Adrenal gland (tissue), 12 donors: ENCODE data around the gene LARGE1. TPM values are rescaled to one million over a fixed set of nuclear protein-coding genes. Genes with fewer than 3 reads are reported as not detected.

ENCODE experiments used
- DNase-seq, 7 donors: peaks; one replicate each; pipeline ENCODE4 v3.0.0-alpha.2; 2019 to 2020
- H3K27ac ChIP-seq, 5 donors: fragments of 200-600 bp; sonication (generic) in 4 of 5; 1 replicate in 3 of 5; 2 replicates in 2 of 5; pipeline versions ENCODE4 v1.5.1 to v1.8.0; 2016 to 2020; ENCODE audit warnings: mild to moderate bottlenecking in 1 of 5
- H3K27me3 ChIP-seq: fragments of 200-600 bp; 2 replicates; pipeline ENCODE4 v1.8.0; 2021
- H3K36me3 ChIP-seq, 2 donors: fragments of 200-600 bp; replicated peaks in 1 of 2; 1 replicate in 1 of 2; 2 replicates in 1 of 2; pipeline versions ENCODE4 v1.5.1 to v1.8.0; 2018 to 2022
- H3K4me1 ChIP-seq, 2 donors: fragments of 200-600 bp; replicated peaks in 1 of 2; 1 replicate in 1 of 2; 2 replicates in 1 of 2; pipeline versions ENCODE4 v1.5.1 to v1.8.0; 2018 to 2021
- H3K4me3 ChIP-seq, 4 donors: fragments of 200-600 bp; sonication (generic) in 3 of 4; one replicate each; pipeline ENCODE4 v1.5.1; 2016 to 2018
- H3K9me3 ChIP-seq, 3 donors: fragments of 200-600 bp; sonication (generic) in 1 of 3; replicated peaks in 1 of 3; 1 replicate in 2 of 3; 2 replicates in 1 of 3; pipeline versions ENCODE4 v1.5.1 to v1.8.0; 2016 to 2021
- CTCF ChIP-seq, 6 experiments: fragments of 450-650 bp in 4 of 6; fragments of 200-600 bp in 2 of 6; sonication (generic) in 1 of 6; IDR thresholded peaks; 1 replicate in 5 of 6; 2 replicates in 1 of 6; pipeline versions ENCODE4 v1.5.1 to v1.8.0; 2016 to 2021; ENCODE audit warnings: antibody characterized with exemption in 6 of 6, mild to moderate bottlenecking in 2 of 6, moderate library complexity in 1 of 6
- POLR2A ChIP-seq, 2 donors: fragments of 450-650 bp; IDR thresholded peaks; one replicate each; pipeline ENCODE4 v1.6.1; 2017; ENCODE audit warnings: antibody characterized with exemption in 2 of 2, mild to moderate bottlenecking in 2 of 2, moderate library complexity in 1 of 2
- whole genome bisulfite sequencing, 4 donors: extraction: QIAGEN DNeasy Blood & Tissue Kit in 2 of 4; methylation state at CpG; one replicate each; pipeline versions ENCODE4 v1.1.5 to v1.1.7; 2013 to 2017; 5-methylcytosine and 5-hydroxymethylcytosine counted together
- intact Hi-C, 2 donors: fragments of 100-400 bp; cut with DNase I; formaldehyde crosslinking; loops; one replicate each; pipeline versions ENCODE4 v1.14.1 to v1.15.0; 2022 to 2023
- polyA plus RNA-seq, 3 donors: library from polyadenylated mRNA; stranded (reverse); fragments of 200-250 nt in 2 of 3; fragments of 350-450 nt in 1 of 3; fragmentation: Illumina TruSeq in 1 of 3; extraction: RNeasy Lipid Tissue Mini Kit (QIAGEN cat#74804) in 1 of 3; gene quantifications; one replicate each; pipeline ENCODE4 v1.2.3, GENCODE V29; 2013 to 2014
- total RNA-seq, 9 donors: library from RNA; depleted of rRNA in 4 of 9; stranded (reverse); fragments of >200 nt in 4 of 9; fragments of 120-200 nt in 1 of 9; fragmentation: NEBNext Ultra II Directional in 1 of 9; extraction: Animal tissue kit (Norgen Biotek cat#: 25700) in 1 of 9; gene quantifications; one replicate each; pipeline versions ENCODE4 v1.1.0 to v1.2.4, GENCODE V29; 2013 to 2023
- donor health status: healthy with polysubstance abuse.
- donor health status: Bipolar disorder and iron deficiency.
- donor health status: DM: yes; HTN: yes; CAD: no.
- donor health status: DM: no; HTN: no; CAD: no.
- donor health status: DM: no; HTN: no; CAD: no.
- donor health status: DM: yes; HTN: yes; CAD: no.

LARGE1 gene
- total and polyA plus RNA-seq, 12 donors: 3.4 to 67.6 (median 30.6) TPM

GRCh38 chr22:33565580-33565995 lies 354.7 kb downstream of the LARGE1 start:
- 94 to 97% (median 96%) methylated on average over 7 of the region's 7 CpGs for WGBS, 4 donors
- H3K9me3 ChIP-seq: no peaks in the 10 kb centered on the region
- intact Hi-C loops: no loop called here
- no peak overlapping the region for H3K27ac ChIP-seq
- TF ChIP-seq POLR2A (IDR thresholded peaks at IDR 0.05): no peak
- no peak for DNase-seq
- H3K4me3 ChIP-seq: no peak overlapping the region
- H3K27me3 ChIP-seq: no peaks in the 10 kb centered on the region
- peaks cover 0 to 4% of the 10 kb centered on the region in 2 donors for H3K4me1 ChIP-seq
- no peaks in the 10 kb centered on the region for H3K36me3 ChIP-seq

GRCh38 chr22:33564683-33565082 lies 355.6 kb downstream of the LARGE1 start:
- Histone ChIP-seq H3K27me3 (no peaks in the 10 kb centered on the region), H3K4me3 (no peak overlapping the region), H3K9me3 (no peaks in the 10 kb centered on the region), H3K36me3 (no peaks in the 10 kb centered on the region), H3K4me1 (peaks cover 0 to 4% of the 10 kb centered on the region in 2 donors), H3K27ac (no peak overlapping the region)
- intact Hi-C loops: no loop called here
- 58 to 75% (median 67%) methylated on average over 6 of the region's 6 CpGs for WGBS, 4 donors
- DNase-seq: no peak
- TF ChIP-seq CTCF (IDR thresholded peaks at IDR 0.05): no peak
- no peak for TF ChIP-seq POLR2A (IDR thresholded peaks at IDR 0.05)

- Histone ChIP-seq H3K9me3 (no peaks in the 10 kb centered on the region), H3K27ac (peak overlapping the region in 2 of 5 donors; percentile 15 to 40), H3K36me3 (no peaks in the 10 kb centered on the region), H3K4me1 (peaks cover 0 to 4% of the 10 kb centered on the region in 2 donors), H3K4me3 (no peak overlapping the region), H3K27me3 (no peaks in the 10 kb centered on the region)
- 72 to 81% (median 74%) methylated on average over 14 of the region's 14 CpGs for WGBS, 4 donors
- TF ChIP-seq POLR2A (IDR thresholded peaks at IDR 0.05) (no peak), CTCF (IDR thresholded peaks at IDR 0.05) (no peak)
- DNase-seq: no peak
- intact Hi-C loops: no loop called here
Observed at GRCh38 chr22:33563220-33563964, 356.9 kb downstream of the LARGE1 start.

GRCh38 chr22:33562501-33562900 lies 357.8 kb downstream of the LARGE1 start:
- intact Hi-C loops: no loop called here
- 86 to 90% (median 89%) methylated on average over 6 of the region's 6 CpGs for WGBS, 4 donors
- Histone ChIP-seq H3K4me1 (peaks cover 0 to 4% of the 10 kb centered on the region in 2 donors), H3K36me3 (no peaks in the 10 kb centered on the region), H3K9me3 (no peaks in the 10 kb centered on the region), H3K27me3 (no peaks in the 10 kb centered on the region), H3K4me3 (no peak overlapping the region), H3K27ac (no peak overlapping the region)
- no peak for DNase-seq
- no peak for TF ChIP-seq POLR2A (IDR thresholded peaks at IDR 0.05)
- no peak for TF ChIP-seq CTCF (IDR thresholded peaks at IDR 0.05)
